NOMO-1 treated with dmso at 0.1 percent for 144 hours (cell line): ENCODE measurements around the gene THRAP3.
"Not testable (repeated sequence)": the region's sequence is repeated elsewhere in the genome, so short reads cannot be mapped to it uniquely, and the experiment has no call there.

ENCODE experiments used
- DNase-seq: peaks from one replicate; lab custom pipeline; 2025; ENCODE audit not compliant: unreplicated experiment; lab: John Stamatoyannopoulos, UW

Gene THRAP3

GRCh38 chr1:36223996-36224536 lies at the start of gene THRAP3:
Gene THRAP3 (plus strand): TSS chr1:36224443. CDS start chr1:36282564, 58,121 bp downstream.
- peak; percentile 99 for DNase-seq

- no peak for DNase-seq
Measured at GRCh38 chr1:36174713-36175112, 49.5 kb upstream of the THRAP3 start.

- DNase-seq = no peak
Measured at GRCh38 chr1:36175137-36176095, 48.8 kb upstream of the THRAP3 start.

- DNase-seq = no peak
Measured at GRCh38 chr1:36176106-36176949, 47.9 kb upstream of the THRAP3 start.

- no peak for DNase-seq
Measured at GRCh38 chr1:36177589-36178431, 46.4 kb upstream of the THRAP3 start.

GRCh38 chr1:36178471-36179219 lies 45.6 kb upstream of the THRAP3 start:
- no peak for DNase-seq

- no peak for DNase-seq
Measured at GRCh38 chr1:36179220-36179600, 45.0 kb upstream of the THRAP3 start.

- no peak for DNase-seq
Measured at GRCh38 chr1:36182734-36183133, 41.5 kb upstream of the THRAP3 start.

GRCh38 chr1:36183309-36183856 lies 40.9 kb upstream of the THRAP3 start:
- no peak for DNase-seq

- peak; percentile 49 for DNase-seq
Measured at GRCh38 chr1:36187800-36188593, 36.2 kb upstream of the THRAP3 start.

GRCh38 chr1:36196805-36197204 lies 27.4 kb upstream of the THRAP3 start:
- DNase-seq = not testable (repeated sequence)

- no peak for DNase-seq
Measured at GRCh38 chr1:36198641-36199040, 25.6 kb upstream of the THRAP3 start.

GRCh38 chr1:36199934-36200741 lies 24.1 kb upstream of the THRAP3 start:
- DNase-seq = no peak

GRCh38 chr1:36203027-36203553 lies 21.2 kb upstream of the THRAP3 start:
- no peak for DNase-seq

GRCh38 chr1:36203554-36204346 lies 20.5 kb upstream of the THRAP3 start:
- DNase-seq = peak; percentile 5

GRCh38 chr1:36204347-36204909 lies 19.8 kb upstream of the THRAP3 start:
- DNase-seq = no peak
